Measurements from ENCODE around the gene CAMSAP1. TPM values are rescaled to one million over a fixed set of nuclear protein-coding genes. Genes with fewer than 3 reads are reported as not detected.

CAMSAP1 gene
- total and polyA plus RNA-seq, 9 of the 15 experiments (the other 6 are each of a cell fraction or from before 2014, with no cell fraction given): 1.5 to 28.8 (median 14.3) TPM

- no peak for TF ChIP-seq ZNF212 (CRISPR knock-in tag; IDR thresholded peaks at IDR 0.05)
- TF ChIP-seq ZNF609 (CRISPR knock-in tag; IDR thresholded peaks at IDR 0.05; ENCODE audit: borderline replicate concordance): no peak
- no peak for TF ChIP-seq RERE (CRISPR knock-in tag; IDR thresholded peaks at IDR 0.05; ENCODE audit: borderline replicate concordance)
- TF ChIP-seq BHLHE40 (IDR thresholded peaks at IDR 0.05; ENCODE audit: low read length): no peak
- no peak for TF ChIP-seq RBM22 (IDR thresholded peaks at IDR 0.05; ENCODE audit: low read depth, low read length, poor library complexity, severe bottlenecking)
- no peak for TF ChIP-seq JUN (IDR thresholded peaks at IDR 0.05; ENCODE audit: borderline replicate concordance, low read depth, low read length)
- TF ChIP-seq JUN (CRISPR knock-in tag; IDR thresholded peaks at IDR 0.05; ENCODE audit: borderline replicate concordance): no peak
- TF ChIP-seq CHD2 (IDR thresholded peaks at IDR 0.05; ENCODE audit: low read depth, low read length): no peak
- TF ChIP-seq SAP30 (IDR thresholded peaks at IDR 0.05; ENCODE audit: borderline replicate concordance, insufficient read depth, low read depth, low read length, poor library complexity, severe bottlenecking): no peak
- peak; percentile 25; the same call in 1 of the 2 replicates for TF ChIP-seq POLR2A (conservative IDR thresholded peaks at IDR 0.05)
- TF ChIP-seq ZNF408 (CRISPR knock-in tag; IDR thresholded peaks at IDR 0.05; ENCODE audit: low read depth): no peak
- no peak for TF ChIP-seq ZNF3 (CRISPR knock-in tag; IDR thresholded peaks at IDR 0.05)
- no peak for TF ChIP-seq ATF4 (CRISPR knock-in tag; IDR thresholded peaks at IDR 0.05)
- TF ChIP-seq PPARD (CRISPR knock-in tag; IDR thresholded peaks at IDR 0.05): no peak
- TF ChIP-seq HNRNPUL1 (IDR thresholded peaks at IDR 0.05; ENCODE audit: low read length): no peak
- TF ChIP-seq FOXP1 (CRISPR knock-in tag; IDR thresholded peaks at IDR 0.05): no peak
- no peak for TF ChIP-seq ARID1B (IDR thresholded peaks at IDR 0.05)
Observed at GRCh38 chr9:135908093-135908753, 877 bp upstream of the CAMSAP1 start (continued).
